AG04449 (cell line): ENCODE data around the gene SRF.

Experiments used
- CTCF ChIA-PET: fragments of 350-600 bp; formaldehyde crosslinking; extraction: SDS; loops from one replicate; lab custom pipeline; 2021; ENCODE audit warnings: antibody characterized with exemption; lab: Yijun Ruan, JAX
- POLR2A ChIA-PET: fragments of 400-600, 350-600 bp; formaldehyde crosslinking; extraction: SDS; loops from one replicate; lab custom pipeline; 2020; ENCODE audit warnings: antibody characterized with exemption, inconsistent platforms; lab: Yijun Ruan, JAX
- DNase-seq: peaks from one replicate; pipeline ENCODE4 v3.0.0-alpha.2; 2010; ENCODE audit warnings: low read depth, low spot score
- H3K4me3 ChIP-seq: 2 replicates; pipeline ENCODE4 v1.5.1; 2011; ENCODE audit warnings: low read depth, mild to moderate bottlenecking, control low read depth, low read length
- CTCF ChIP-seq: IDR thresholded peaks from one replicate; pipeline ENCODE4 v1.5.1; 2011; ENCODE audit warnings: mild to moderate bottlenecking, moderate library complexity, low read length, control low read depth, inconsistent platforms; ENCODE audit not compliant: insufficient read depth; ENCODE audit errors: missing control alignments

The SRF gene

GRCh38 chr6:43205849-43206248, 34.8 kb downstream of the SRF start:
- no peak overlapping the region for H3K4me3 ChIP-seq
- TF ChIP-seq CTCF = no peak
- DNase-seq = no peak
- CTCF ChIA-PET = interaction anchor here (3.3 kb wide), 1 partner anchor 24 kb away, joined by 10 read pairs; the partner anchor contains the start of gene DNPH1
- POLR2A ChIA-PET = no interaction called here

- DNase-seq = no peak
- no peak for TF ChIP-seq CTCF
- H3K4me3 ChIP-seq = no peak overlapping the region
- POLR2A ChIA-PET = no interaction called here
- CTCF ChIA-PET = no interaction called here
Observed at GRCh38 chr6:43207286-43207685, 36.2 kb downstream of the SRF start.

GRCh38 chr6:43211955-43212354, 40.9 kb downstream of the SRF start:
- no peak for DNase-seq
- no peak overlapping the region for H3K4me3 ChIP-seq
- ChIA-PET POLR2A (no interaction called here), CTCF (interaction anchor here (0.6 to 9.9 kb wide), 2 partner anchors 17 to 40 kb away, joined by 3 to 98 read pairs; partner anchors contain the start of gene DNPH1)
- TF ChIP-seq CTCF = no peak

- no peak for DNase-seq
- POLR2A ChIA-PET = no interaction called here
- no peak for TF ChIP-seq CTCF
- no peak overlapping the region for H3K4me3 ChIP-seq
- CTCF ChIA-PET = interaction anchor here (0.5 to 9.9 kb wide), 2 partner anchors 15 to 121 kb away, joined by 3 to 98 read pairs; partner anchors contain the start of gene DNPH1
Observed at GRCh38 chr6:43213431-43213830, 42.4 kb downstream of the SRF start.

DNA sequence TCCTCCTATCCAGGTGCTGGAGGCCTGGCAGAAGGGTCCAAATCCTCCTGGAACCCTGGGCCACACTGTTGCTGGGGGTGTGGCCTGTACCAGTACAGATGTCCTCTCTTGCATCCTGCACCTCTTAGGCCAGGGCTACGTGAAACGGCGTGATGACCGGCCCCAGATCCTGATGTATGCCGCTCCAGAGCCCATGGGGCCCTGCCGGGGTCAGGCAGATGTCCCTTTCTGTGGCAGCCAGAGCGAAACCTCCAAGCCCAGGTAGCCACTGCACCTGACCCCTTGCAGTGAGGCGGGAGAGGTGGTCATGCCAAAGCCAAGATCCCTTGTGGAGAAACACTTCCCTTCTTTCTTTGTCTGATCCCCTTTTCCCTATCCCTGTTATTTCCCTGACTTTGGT, 44.0 kb downstream of the SRF start:
- POLR2A ChIA-PET = no interaction called here
- DNase-seq = no peak
- H3K4me3 ChIP-seq = no peak overlapping the region
- TF ChIP-seq CTCF = no peak
- CTCF ChIA-PET = interaction anchor here (9.9 kb wide), 1 partner anchor 14 kb away, joined by 98 read pairs; the partner anchor contains the start of gene DNPH1

GRCh38 chr6:43216200-43216599, 45.1 kb downstream of the SRF start:
- no peak for TF ChIP-seq CTCF
- no peak overlapping the region for H3K4me3 ChIP-seq
- ChIA-PET CTCF (interaction anchor here (0.6 to 9.9 kb wide), 2 partner anchors 10 to 13 kb away, joined by 3 to 98 read pairs; partner anchors contain the start of gene DNPH1), POLR2A (interaction anchor here (0.6 kb wide), 1 partner anchor 22 kb away, joined by 4 read pairs; no protein-coding TSS in a partner anchor)
- no peak for DNase-seq
